Pancreas (tissue), 10 donors: ENCODE results near the gene NLN. TPM values are rescaled to one million over a fixed set of nuclear protein-coding genes. Genes with fewer than 3 reads are reported as not detected.
A peak's percentile ranks its signal among the peaks of the same experiment; 100 is the strongest.
"Not testable (repeated sequence)": the region's sequence is repeated elsewhere in the genome, so short reads cannot be mapped to it uniquely, and the experiment has no call there.

Experiments used
- ATAC-seq, 4 donors: fragments of 200-7000 bp; cut with Tn5 transposase; one replicate each; pipeline versions ENCODE4 v1.8.0 to v1.9.1; 2020; ENCODE audit warnings: mild to moderate bottlenecking in 4 of 4, moderate library complexity in 4 of 4
- DNase-seq, 6 donors: peaks; one replicate each; pipeline ENCODE4 v3.0.0-alpha.2; 2020
- FAIRE-seq: peaks from 2 replicates; lab custom pipeline; 2012; peaks lifted over from hg19 to GRCh38; lab: Jason Lieb, UNC
- H3K27ac ChIP-seq, 4 donors: fragments of 200-600 bp; sonication (generic); 1 replicate in 3 of 4; 2 replicates in 1 of 4; pipeline versions ENCODE4 v1.5.0 to v1.8.0; 2020
- H3K27me3 ChIP-seq, 4 donors: fragments of 200-600 bp; one replicate each; pipeline ENCODE4 v1.8.0; 2021
- H3K36me3 ChIP-seq, 3 donors: fragments of 200-600 bp; sonication (generic) in 1 of 3; one replicate each; pipeline versions ENCODE4 v1.5.0 to v1.8.0; 2020 to 2021
- H3K4me1 ChIP-seq, 3 donors: fragments of 200-600 bp; one replicate each; pipeline ENCODE4 v1.8.0; 2021
- H3K4me3 ChIP-seq, 4 donors: fragments of 200-600 bp; sonication (generic) in 2 of 4; one replicate each; pipeline versions ENCODE4 v1.5.0 to v1.8.0; 2020 to 2021
- H3K9me3 ChIP-seq, 4 donors: fragments of 200-600 bp; one replicate each; pipeline ENCODE4 v1.8.0; 2021
- CTCF ChIP-seq, 4 donors: fragments of 200-600 bp; sonication (generic) in 3 of 4; IDR thresholded peaks; one replicate each; pipeline versions ENCODE4 v1.5.0 to v1.8.0; 2021; ENCODE audit warnings: antibody characterized with exemption in 4 of 4
- WGBS, 2 donors: extraction: QIAGEN DNeasy Blood & Tissue Kit; methylation state at CpG; one replicate each; pipeline ENCODE4 v1.1.7; 2013; 5-methylcytosine and 5-hydroxymethylcytosine counted together
- intact Hi-C, 3 donors: fragments of 100-400 bp; cut with DNase I; formaldehyde crosslinking; loops; one replicate each; pipeline versions ENCODE4 v1.11.1 to v1.14.2; 2022
- polyA plus RNA-seq, 2 donors: library from polyadenylated mRNA; stranded (reverse); fragments of 200-250 nt; gene quantifications; one replicate each; pipeline ENCODE4 v1.2.3, GENCODE V29; 2013
- total RNA-seq, 6 donors: library from RNA; stranded (reverse); fragmentation: NEBNext Ultra II Directional in 4 of 6; extraction: Animal tissue kit (Norgen Biotek cat#: 25700) in 4 of 6; gene quantifications; one replicate each; pipeline versions ENCODE4 v1.2.1 to v1.2.4, GENCODE V29; 2021 to 2023
- donor health status: healthy with polysubstance abuse.
- donor health status: DM: no; HTN: no; CAD: no; lungs with moderate emphysema.
- donor health status: DM: no; HTN: no; CAD: no.
- donor health status: control.
- donor health status: control.
- donor health status: Bipolar disorder and iron deficiency.
- donor health status: DM: yes; HTN: yes; CAD: no.
- donor health status: DM: no; HTN: no; CAD: no.
- donor health status: DM: no; HTN: no; CAD: no.
- donor health status: DM: yes; HTN: yes; CAD: no.

NLN gene
- total RNA-seq (10 to 100 TPM in 1 of 6 donors, 1 to 10 TPM in 5; 7.0 to 15.0 (median 9.2) TPM), polyA plus RNA-seq (1 to 10 TPM; 1.8 to 1.9 TPM)

- H3K36me3 ChIP-seq, result no peaks in the 10 kb centered on the region
- TF ChIP-seq CTCF (IDR thresholded peaks at IDR 0.05), result no peak
- H3K9me3 ChIP-seq, result no peaks in the 10 kb centered on the region
- WGBS, 2 donors, result 0 to 1% methylated on average over 47 to 92 of the region's 92 CpGs
- intact Hi-C loops, result no loop called here
- ATAC-seq, result peak; percentile 96 to 99 (median 98)
- no peaks in the 10 kb centered on the region for H3K27me3 ChIP-seq
- H3K27ac ChIP-seq, result peak within 1 kb of the TSS; percentile 36 to 64 (median 56)
- peak within 1 kb of the TSS; percentile 68 to 99 (median 94) for H3K4me3 ChIP-seq
- peak; percentile 77 to 96 (median 88) for DNase-seq
- peaks cover 0 to 4% (median 4%) of the 10 kb centered on the region in 3 donors for H3K4me1 ChIP-seq
- no peak for FAIRE-seq
Measured at GRCh38 chr5:65721720-65722574, at the start of gene NLN, which contains the start of gene SGTB. NLN (plus strand) TSS chr5:65722205; CDS start chr5:65722374, 169 bp downstream. SGTB (minus strand) TSS chr5:65722109; CDS start chr5:65720807, 1,302 bp downstream.

- intact Hi-C loops, result no loop called here
- H3K36me3 ChIP-seq, result no peaks in the 10 kb centered on the region
- no peaks in the 10 kb centered on the region for H3K4me1 ChIP-seq
- 76 to 78% methylated on average over 1 of the region's 1 CpG for WGBS, 2 donors
- FAIRE-seq (no peak), ATAC-seq (no peak), DNase-seq (no peak)
- no peak overlapping the region for H3K27ac ChIP-seq
- no peak for TF ChIP-seq CTCF (IDR thresholded peaks at IDR 0.05)
- H3K27me3 ChIP-seq, result no peaks in the 10 kb centered on the region
- H3K9me3 ChIP-seq, result no peaks in the 10 kb centered on the region
- no peak overlapping the region for H3K4me3 ChIP-seq
Measured at GRCh38 chr5:65672796-65673195, 49.2 kb upstream of the NLN start.

DNA sequence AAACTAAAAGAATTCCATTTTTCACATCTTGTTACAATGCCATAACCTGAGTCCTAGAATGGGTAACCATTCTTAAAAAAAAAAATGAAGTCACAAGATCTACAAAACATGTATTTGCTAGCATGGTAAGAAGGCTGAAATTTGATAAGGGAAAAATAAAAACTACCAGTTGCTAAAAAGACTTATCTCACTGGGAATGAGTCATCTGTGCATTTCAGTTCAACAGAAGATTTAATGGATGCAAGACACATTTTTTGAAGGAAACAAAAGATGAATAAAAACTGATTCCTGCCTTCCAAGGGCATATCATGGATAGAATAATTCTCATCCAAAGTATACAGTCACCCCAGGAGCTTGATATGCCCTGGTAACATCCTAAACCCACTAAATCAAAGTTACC, 47.3 kb upstream of the NLN start:
- H3K27me3 ChIP-seq, result no peaks in the 10 kb centered on the region

DNA sequence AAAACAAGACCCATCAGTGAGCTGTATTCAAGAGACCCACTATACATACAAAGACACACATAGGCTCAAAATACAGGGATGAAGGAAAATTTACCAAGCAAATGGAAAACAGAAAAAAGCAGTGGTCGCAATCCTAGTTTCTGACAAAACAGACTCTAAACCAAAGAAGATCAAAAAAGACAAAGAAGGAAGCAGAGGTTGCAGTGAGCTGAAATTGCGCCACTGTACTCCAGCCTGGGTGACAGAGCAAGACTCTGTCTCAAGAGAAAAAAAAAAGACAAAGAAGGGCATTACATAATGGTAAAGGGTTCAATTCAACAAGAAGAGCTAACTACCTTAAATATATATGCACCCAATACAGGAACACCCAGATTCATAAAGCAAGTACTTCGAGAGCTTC, 45.9 kb upstream of the NLN start:
- ATAC-seq, H3K36me3 ChIP-seq, H3K27ac ChIP-seq, intact Hi-C loops, H3K9me3 ChIP-seq, H3K27me3 ChIP-seq, FAIRE-seq, H3K4me1 ChIP-seq, H3K4me3 ChIP-seq, DNase-seq: not testable (repeated sequence)
- WGBS, 2 donors, result 90 to 97% methylated on average over 3 of the region's 3 CpGs

More for the DNA sequence above, 47.3 kb upstream of the NLN start:
- Histone ChIP-seq H3K9me3 (no peaks in the 10 kb centered on the region), H3K27ac (no peak overlapping the region), H3K4me1 (no peaks in the 10 kb centered on the region), H3K36me3 (no peaks in the 10 kb centered on the region), H3K4me3 (no peak overlapping the region)
- intact Hi-C loops, result no loop called here
- TF ChIP-seq CTCF (IDR thresholded peaks at IDR 0.05), result no peak
- FAIRE-seq (no peak), ATAC-seq (no peak), DNase-seq (no peak)

GRCh38 chr5:65682148-65682547, 39.9 kb upstream of the NLN start:
- ATAC-seq (no peak), DNase-seq (no peak), FAIRE-seq (no peak)
- no peaks in the 10 kb centered on the region for H3K9me3 ChIP-seq
- H3K27ac ChIP-seq, result no peak overlapping the region
- H3K4me1 ChIP-seq, result no peaks in the 10 kb centered on the region
- 86 to 95% methylated on average over 3 of the region's 3 CpGs for WGBS, 2 donors
- H3K27me3 ChIP-seq, result no peaks in the 10 kb centered on the region
- TF ChIP-seq CTCF (IDR thresholded peaks at IDR 0.05), result no peak
- H3K36me3 ChIP-seq, result no peaks in the 10 kb centered on the region
- no peak overlapping the region for H3K4me3 ChIP-seq
- intact Hi-C loops, result no loop called here
